ENCODE data around the gene SYF2.
"Not testable (repeated sequence)": the region's sequence is repeated elsewhere in the genome, so short reads cannot be mapped to it uniquely, and the experiment has no call there.

Gene SYF2

GRCh38 chr1:25238046-25238445, 5.7 kb upstream of the SYF2 start:
- no peak overlapping the region for H3K4me3 ChIP-seq (replicated peaks; ENCODE audit: low read depth, low read length)
- TF ChIP-seq CTCF (IDR thresholded peaks at IDR 0.05; ENCODE audit: low read depth, low read length, missing control alignments): no peak
- no peak for DNase-seq (ENCODE audit: extremely low read depth, low read depth)

- not testable (repeated sequence) for DNase-seq (ENCODE audit: extremely low read depth, low read depth); H3K4me3 ChIP-seq (replicated peaks; ENCODE audit: low read depth, low read length)
Measured at GRCh38 chr1:25236261-25236660, 4.0 kb upstream of the SYF2 start.

- not testable (repeated sequence) for H3K4me3 ChIP-seq (replicated peaks; ENCODE audit: low read depth, low read length); DNase-seq (ENCODE audit: extremely low read depth, low read depth)
Measured at GRCh38 chr1:25235411-25235810, 3.1 kb upstream of the SYF2 start.

GRCh38 chr1:25232866-25233784, 823 bp upstream of the SYF2 start:
- TF ChIP-seq CTCF (IDR thresholded peaks at IDR 0.05; ENCODE audit: low read depth, low read length, missing control alignments): no peak
- H3K4me3 ChIP-seq (replicated peaks; ENCODE audit: low read depth, low read length): peak overlapping the region; percentile 76
- DNase-seq (ENCODE audit: extremely low read depth, low read depth): peak; percentile 47

GRCh38 chr1:25223471-25223870, 8.8 kb downstream of the SYF2 start:
- no peak for TF ChIP-seq CTCF (IDR thresholded peaks at IDR 0.05; ENCODE audit: low read depth, low read length, missing control alignments)
- no peak for DNase-seq (ENCODE audit: extremely low read depth, low read depth)
- H3K4me3 ChIP-seq (replicated peaks; ENCODE audit: low read depth, low read length): no peak overlapping the region

- no peak overlapping the region for H3K4me3 ChIP-seq (replicated peaks; ENCODE audit: low read depth, low read length)
- no peak for TF ChIP-seq CTCF (IDR thresholded peaks at IDR 0.05; ENCODE audit: low read depth, low read length, missing control alignments)
- no peak for DNase-seq (ENCODE audit: extremely low read depth, low read depth)
Measured at GRCh38 chr1:25222606-25223005, 9.7 kb downstream of the SYF2 start.

- no peak overlapping the region for H3K4me3 ChIP-seq (replicated peaks; ENCODE audit: low read depth, low read length)
- DNase-seq (ENCODE audit: extremely low read depth, low read depth): no peak
- no peak for TF ChIP-seq CTCF (IDR thresholded peaks at IDR 0.05; ENCODE audit: low read depth, low read length, missing control alignments)
Measured at GRCh38 chr1:25220666-25221065, 11.6 kb downstream of the SYF2 start.

All from HFF-Myc (cell line).